GM18505 (cell line): ENCODE data around the gene FGF12.
A peak's percentile ranks its signal among the peaks of the same experiment; 100 is the strongest.

ENCODE experiments used
- ATAC-seq: cut with Tn5 transposase; IDR thresholded peaks from one replicate; pipeline ENCODE4 v1.9.1; 2021; ENCODE audit not compliant: unreplicated experiment
- POLR2A ChIP-seq: IDR thresholded peaks from 4 replicates; pipeline ENCODE4 v1.6.1; 2011; ENCODE audit warnings: borderline replicate concordance; ENCODE audit not compliant: insufficient read depth, insufficient read length; ENCODE audit errors: extremely low read depth

FGF12 gene

DNA sequence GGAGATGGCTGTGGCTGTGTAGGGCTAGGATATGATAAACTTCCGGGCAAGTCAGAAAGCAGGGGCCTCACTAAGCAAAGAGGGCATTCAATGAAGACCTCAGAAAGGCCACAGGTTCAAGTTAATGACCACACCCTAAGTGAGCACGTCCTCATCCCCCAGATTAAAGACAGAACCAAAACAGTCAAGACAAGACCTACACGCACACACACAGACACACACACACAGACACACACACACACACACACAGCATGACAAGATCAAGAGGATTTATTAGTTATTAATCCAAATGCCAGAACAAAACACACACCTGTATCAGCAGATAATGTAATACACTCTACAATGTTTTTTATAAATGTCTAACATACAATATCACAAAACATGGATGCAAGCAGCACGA, 546.2 kb downstream of the FGF12 start:
- TF ChIP-seq POLR2A = no peak
- ATAC-seq = no peak

DNA sequence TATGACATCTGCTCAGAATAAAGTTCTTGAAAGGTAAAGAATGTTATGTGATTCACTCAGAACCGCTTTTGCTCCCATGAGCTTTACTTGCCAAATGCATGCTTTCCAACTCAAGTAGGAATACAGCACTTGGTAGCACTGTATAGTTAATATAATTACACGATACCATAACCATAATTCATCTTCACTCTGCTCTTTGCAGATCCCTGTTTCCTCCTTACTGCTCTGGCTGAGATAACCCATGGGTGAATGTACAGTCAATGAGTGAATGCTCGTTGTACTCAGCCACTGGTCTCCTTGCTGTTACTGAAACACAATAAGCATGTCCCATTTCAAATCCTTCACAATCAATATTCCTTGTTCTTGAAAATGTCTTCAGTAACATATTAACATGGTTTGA, 550.0 kb downstream of the FGF12 start:
- ATAC-seq = no peak
- TF ChIP-seq POLR2A = no peak

DNA sequence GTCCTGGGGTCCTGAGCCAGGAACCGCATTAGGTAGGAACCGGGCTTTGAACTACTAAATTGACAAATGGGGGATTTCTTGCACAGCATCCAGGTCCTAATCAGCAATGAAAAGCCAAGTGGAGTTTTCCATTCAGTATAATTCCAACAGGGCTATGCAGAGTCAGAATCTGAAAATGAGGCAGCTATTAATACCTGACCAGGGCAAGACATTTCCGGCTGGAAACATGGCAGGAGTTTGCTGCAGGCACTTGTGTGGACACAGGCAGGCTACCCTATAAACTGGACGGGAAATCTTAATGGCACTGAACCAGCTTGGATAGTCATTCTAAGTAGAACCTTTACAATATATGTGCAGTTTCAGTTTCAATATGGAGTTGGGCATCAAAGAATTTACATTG, 553.1 kb downstream of the FGF12 start:
- no peak for TF ChIP-seq POLR2A
- ATAC-seq = no peak

DNA sequence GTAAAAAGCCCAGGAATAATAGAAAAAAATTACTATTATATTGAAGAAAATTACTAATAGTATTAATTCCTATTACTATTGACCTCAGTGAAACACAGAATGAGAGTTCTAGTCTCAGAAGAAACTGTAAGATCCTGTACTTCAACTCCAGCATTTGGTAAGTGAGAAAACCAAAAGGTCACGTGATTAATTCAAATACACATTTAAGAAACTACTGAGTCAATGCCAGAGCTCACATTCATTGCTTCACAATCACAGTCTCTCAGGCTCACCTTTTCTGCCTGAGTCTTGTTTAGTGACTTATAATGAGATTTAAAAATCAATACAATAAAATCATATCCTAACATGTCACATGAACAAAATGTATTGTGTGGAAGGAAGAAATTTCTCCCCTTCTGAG, 556.1 kb downstream of the FGF12 start:
- no peak for ATAC-seq

DNA sequence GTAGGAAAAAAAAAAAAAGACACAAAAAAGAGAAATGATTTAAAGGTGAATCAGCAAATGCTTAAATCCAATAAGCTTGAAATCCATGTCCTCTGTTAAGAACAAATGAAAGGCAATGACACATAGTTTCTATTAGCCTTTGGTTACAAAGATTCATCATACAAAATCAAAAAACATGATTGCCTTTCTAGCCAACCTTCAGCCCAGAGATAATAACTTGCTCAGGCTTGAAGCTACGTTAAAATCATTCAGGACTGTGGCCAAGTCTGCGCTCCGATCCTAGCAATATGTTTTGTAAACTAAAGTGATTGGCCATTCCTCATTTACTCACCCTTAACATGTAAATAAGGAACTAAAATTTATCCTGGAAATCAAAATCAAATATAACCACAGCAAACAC, 556.7 kb downstream of the FGF12 start:
- ATAC-seq = no peak
- no peak for TF ChIP-seq POLR2A

More for the DNA sequence above, 556.1 kb downstream of the FGF12 start:
- TF ChIP-seq POLR2A = no peak

DNA sequence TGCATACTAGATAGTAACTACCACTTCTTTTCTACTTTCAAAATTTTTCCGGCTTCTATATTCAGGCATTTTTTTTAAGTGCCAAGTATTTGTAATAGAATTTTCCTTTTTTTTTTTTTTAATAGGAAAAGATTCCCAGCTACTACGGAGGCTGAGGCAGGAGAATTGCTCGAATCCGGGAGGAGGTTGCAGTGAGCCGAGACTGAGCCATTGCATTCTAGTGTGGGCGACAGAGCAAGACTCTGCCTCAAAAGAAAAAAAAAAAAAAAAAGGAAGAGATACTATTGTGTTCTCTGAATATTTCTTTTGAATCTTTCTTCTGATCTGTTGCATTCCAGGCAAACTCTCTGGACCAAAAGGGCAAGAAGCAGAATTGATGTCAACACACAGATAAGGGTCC, 557.3 kb downstream of the FGF12 start:
- TF ChIP-seq POLR2A = no peak
- ATAC-seq = no peak

DNA sequence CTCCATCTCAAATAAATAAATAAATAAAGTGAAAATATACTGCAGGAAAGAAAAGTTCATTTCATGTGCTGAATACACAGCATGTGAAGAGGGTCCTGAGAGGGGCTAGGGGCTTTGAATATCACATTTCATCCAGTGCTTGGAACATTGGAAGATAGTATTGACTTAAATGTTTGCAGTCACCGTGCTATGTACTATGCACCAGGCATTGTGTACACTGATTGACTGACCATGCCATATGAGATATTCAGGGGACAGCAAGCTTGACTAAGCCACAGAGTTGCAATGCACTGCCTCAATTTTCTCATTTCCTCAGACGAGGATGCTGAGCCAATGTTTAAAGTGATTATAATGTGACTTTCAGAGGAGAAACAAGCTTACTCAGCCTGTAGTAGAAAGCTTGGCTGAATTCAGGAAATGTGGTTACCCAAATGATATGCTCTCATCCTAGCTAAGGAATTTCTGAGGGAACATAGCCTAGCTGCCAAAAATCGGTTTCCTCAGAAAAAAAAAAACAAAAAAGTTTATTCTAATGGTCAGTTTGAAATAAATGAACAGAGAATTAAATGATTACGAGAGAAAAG, 557.9 kb downstream of the FGF12 start:
- no peak for TF ChIP-seq POLR2A
- no peak for ATAC-seq

DNA sequence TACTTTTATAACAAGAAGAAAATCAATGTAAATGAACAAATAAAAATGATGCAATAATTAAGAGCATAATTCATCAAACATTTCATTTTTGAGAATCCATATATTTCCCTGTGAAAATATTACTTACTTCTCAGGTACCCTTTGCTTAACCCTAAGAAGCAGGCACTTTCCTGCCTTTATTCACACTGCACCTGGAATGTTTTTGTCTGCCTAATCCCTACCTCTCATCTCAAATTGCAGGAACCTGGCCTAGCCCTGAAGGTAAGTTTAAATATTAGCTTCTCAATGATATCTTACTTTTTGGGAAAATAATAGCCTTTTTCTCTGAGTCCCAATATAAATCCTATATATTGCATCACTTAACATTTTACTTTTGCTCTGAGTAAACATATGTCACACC, 559.1 kb downstream of the FGF12 start:
- no peak for TF ChIP-seq POLR2A
- ATAC-seq = no peak

DNA sequence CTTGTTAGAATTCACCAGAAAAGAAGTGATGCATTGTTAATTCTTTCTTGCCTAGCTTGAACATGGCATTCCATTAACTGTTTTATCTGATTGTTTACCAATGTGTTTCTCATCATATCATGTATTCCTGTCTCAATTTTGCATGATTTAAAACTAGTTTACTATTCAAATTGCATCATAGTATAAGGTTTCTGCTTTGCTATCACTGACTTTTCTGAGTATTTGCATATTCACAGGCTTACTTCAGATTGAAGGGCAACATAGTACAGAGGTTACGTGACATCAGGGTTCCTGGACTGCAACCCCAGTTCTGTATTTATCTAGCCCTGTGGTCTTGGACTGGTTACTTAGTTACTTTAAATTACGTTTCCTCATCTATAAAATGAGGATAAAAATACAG, 561.8 kb downstream of the FGF12 start:
- no peak for ATAC-seq
- no peak for TF ChIP-seq POLR2A

DNA sequence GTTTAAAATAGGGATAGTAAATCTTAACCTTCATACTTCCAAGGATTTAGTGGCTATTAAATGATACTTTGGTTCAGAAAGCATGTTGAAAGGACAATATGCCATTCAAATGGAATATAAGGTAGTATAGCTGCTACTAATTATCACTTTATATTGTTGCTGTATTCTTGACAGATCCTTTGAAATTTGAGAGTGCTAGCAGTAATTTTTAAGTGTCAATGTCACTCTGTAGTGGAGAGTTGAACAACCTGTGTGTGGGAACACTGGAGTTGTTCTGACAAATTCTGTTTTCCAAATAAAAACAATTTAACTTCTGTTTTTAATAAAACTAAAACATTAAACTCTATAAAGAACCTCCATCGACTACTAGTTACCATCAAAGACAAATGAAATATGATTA, 565.7 kb downstream of the FGF12 start:
- TF ChIP-seq POLR2A = no peak
- no peak for ATAC-seq

DNA sequence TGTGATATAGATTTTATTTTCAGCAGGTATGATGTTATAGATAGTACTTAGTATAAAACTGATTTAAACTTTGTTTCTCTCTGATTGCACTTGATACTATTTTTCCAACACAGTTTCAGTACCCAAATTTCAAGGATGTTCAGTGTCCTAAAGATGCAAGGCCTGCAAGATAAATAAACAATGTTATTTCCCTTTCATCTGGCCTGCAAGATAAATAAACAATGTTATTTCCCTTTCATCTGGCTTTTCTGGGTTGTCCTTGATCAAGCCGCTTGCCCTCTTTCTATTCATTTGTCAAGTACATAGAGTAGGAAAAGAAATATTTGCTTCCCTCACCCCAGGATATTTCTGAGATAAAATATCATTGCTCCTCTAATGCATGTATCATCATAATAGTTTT, 571.0 kb downstream of the FGF12 start:
- no peak for ATAC-seq
- no peak for TF ChIP-seq POLR2A

DNA sequence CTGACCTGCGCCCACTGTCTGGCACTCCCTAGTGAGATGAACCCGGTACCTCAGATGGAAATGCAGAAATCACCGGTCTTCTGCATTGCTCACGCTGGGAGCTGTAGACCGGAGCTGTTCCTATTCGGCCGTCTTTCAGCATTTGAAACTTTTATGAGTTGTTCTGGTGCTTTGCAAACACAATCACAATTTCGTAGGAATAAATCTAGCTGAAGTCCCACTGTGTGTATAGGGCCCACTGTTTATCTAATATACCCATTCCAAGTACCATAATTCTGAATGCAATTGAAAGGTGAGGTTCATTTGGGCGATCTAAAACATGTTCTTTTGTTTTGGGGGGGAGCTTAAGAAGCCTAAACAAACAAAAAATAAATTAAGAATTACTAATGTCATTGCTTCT, 572.1 kb downstream of the FGF12 start:
- no peak for ATAC-seq
- no peak for TF ChIP-seq POLR2A

DNA sequence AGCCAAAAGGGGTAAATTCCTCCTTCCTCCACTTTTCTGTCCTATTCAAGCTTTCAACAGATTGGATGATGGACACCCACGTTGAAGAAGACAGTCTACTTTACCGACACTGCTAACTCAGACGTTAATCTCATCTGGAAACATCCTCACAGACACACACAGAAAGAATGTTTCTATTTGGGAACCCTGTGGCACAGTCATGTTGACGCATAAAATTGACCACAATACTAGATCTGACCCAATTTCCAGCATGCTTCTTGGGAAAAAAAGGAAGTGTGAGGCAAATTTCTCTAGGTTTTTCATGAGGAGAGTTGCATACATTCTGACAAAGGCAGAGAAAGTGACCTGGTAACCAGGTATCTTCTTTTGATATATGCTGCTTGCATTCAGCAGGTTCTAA, 594.1 kb downstream of the FGF12 start:
- TF ChIP-seq POLR2A = no peak
- no peak for ATAC-seq

DNA sequence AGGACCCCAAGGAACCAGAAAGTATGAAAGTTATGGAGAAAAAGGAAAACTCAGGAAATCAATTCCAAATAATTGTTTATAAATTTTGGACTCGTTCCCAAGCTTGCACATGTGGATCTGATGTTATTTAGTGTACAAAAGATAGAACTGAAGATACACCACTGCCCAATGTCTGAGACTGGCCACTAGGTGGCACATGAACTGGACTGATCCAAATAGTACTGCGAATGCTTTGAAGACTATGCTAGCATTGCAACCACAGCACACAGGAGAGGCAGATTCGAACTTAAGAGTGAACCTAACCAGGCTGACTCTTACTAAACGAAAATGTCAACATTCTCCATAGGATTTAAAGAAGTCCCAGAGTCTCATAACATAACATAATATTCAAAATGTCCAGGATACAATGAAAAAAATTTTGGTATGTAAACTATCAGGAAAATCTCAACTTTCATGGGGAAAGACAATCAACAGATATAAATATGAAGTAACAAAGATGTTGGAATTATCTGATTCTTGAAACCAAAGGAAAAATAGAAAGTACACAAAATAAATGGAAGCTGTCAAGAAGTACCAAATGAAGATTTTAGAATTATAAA, 596.7 kb downstream of the FGF12 start:
- peak; percentile 78 for ATAC-seq
- no peak for TF ChIP-seq POLR2A

DNA sequence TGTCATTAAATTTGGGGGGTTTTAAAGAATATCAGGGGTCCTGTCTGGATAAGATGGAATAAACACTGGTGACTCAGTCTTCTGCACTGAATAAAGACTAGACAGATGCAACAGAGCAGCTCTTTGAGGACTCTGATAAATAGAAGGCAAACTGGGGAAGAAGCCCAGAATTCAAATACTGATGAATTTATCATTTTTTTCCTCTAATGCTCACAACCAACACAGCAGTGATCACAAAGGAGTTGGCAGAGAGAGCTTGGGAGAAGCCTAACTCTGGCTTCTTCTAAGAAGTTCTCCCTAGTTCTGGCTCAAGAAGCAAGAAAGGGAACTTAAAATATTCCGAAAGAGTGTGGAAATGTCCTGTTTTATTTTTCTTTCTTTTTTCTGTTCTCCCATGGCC, 597.8 kb downstream of the FGF12 start:
- ATAC-seq = no peak
- no peak for TF ChIP-seq POLR2A
